Measurements from ENCODE around the gene SPP2.

Gene SPP2, protein sequence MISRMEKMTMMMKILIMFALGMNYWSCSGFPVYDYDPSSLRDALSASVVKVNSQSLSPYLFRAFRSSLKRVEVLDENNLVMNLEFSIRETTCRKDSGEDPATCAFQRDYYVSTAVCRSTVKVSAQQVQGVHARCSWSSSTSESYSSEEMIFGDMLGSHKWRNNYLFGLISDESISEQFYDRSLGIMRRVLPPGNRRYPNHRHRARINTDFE

DNA sequence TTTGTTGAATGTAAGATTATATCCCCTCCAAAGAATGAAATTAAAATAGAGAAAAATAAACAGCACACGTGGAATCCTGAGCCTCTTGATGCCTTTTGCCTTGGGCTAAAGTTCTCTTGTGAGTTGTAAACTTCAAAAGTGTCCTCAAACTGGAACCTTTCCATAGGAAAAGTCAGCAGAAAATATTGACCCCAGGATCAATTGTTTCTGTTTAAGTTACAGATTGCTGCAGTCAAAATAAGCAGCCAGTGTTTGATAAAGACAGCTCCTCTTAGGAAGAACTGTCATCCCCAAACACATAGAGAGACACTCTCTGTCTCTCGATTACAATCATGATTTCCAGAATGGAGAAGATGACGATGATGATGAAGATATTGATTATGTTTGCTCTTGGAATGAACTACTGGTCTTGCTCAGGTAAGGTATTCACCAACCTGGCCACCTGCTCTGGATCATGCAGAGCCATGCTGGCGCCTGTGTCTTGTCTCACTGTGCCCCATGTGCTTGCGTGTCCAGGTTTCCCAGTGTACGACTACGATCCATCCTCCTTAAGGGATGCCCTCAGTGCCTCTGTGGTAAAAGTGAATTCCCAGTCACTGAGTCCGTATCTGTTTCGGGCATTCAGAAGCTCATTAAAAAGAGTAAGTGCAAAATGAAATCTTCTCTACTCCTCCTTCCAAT, at the start of gene SPP2:
TSS of gene SPP2 (plus strand) at position 248 of the 681 bp plus-strand sequence. CDS start at position 333, 85 bp downstream.
- DNase-seq (ENCODE audit: low read depth in 2 of 2, low spot score in 1 of 2) = no peak

- DNase-seq (ENCODE audit: low read depth in 2 of 2, low spot score in 1 of 2) = no peak
Observed at GRCh38 chr2:234001380-234002160, 48.9 kb upstream of the SPP2 start.

DNA sequence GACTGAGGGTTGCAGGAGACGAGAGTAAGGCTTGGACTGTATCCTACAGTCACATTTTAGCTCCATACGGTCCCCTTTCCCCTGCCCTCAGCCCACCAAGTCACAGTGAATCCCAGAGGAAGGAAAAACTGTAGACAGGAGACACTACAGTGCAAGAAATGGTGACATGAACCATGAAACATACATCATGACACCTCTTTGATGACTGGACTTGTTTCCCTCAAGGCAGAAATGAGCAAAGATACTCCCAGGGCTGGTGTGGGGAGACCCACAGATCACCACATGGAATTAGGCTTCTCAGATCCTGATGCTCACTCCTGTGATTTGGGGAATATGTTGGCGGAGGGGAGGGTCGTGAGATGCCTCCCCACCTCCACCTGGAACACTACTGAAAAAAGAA, 48.2 kb upstream of the SPP2 start:
- no peak for DNase-seq (ENCODE audit: low read depth in 2 of 2, low spot score in 1 of 2)

DNA sequence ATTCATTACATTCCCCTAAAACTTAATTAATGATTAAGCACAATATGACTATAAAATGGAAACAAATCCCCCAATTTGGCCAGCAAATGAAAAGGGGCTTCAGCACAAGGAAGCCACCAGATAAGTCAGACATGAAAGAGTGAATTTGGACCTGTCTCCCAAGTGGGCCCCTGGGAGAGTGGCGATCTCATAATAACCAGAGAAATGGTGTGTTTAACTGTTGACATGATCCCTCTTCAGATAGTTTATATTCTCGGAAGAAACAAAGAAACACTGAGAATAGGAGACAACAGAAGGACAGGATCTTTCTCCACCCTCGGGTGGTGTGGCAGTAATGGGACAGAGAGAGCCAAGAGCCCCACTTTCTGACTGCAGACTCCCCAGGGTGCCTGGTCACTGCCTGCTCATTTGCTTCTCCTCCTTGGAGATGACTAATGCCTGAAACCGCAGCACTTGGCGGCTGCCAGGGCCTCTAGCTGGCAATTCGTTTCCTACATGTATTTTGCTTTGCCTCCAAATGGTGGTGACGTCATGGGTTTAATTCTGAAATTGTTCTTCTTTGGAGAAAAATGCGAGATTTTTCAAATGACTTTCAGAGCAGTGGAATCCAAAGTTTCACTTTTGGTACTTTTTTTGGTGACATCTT, 46.4 kb upstream of the SPP2 start:
- no peak for DNase-seq (ENCODE audit: low read depth in 2 of 2, low spot score in 1 of 2)

GRCh38 chr2:234005126-234005525, 45.4 kb upstream of the SPP2 start:
- no peak for DNase-seq (ENCODE audit: low read depth in 2 of 2, low spot score in 1 of 2)

GRCh38 chr2:234006501-234006900, 44.0 kb upstream of the SPP2 start:
- DNase-seq (ENCODE audit: low read depth in 2 of 2, low spot score in 1 of 2) = no peak

- DNase-seq (ENCODE audit: low read depth in 2 of 2, low spot score in 1 of 2) = no peak
Observed at GRCh38 chr2:234014427-234014826, 36.1 kb upstream of the SPP2 start.

GRCh38 chr2:234015861-234016260, 34.6 kb upstream of the SPP2 start:
- no peak for DNase-seq (ENCODE audit: low read depth in 2 of 2, low spot score in 1 of 2)

DNA sequence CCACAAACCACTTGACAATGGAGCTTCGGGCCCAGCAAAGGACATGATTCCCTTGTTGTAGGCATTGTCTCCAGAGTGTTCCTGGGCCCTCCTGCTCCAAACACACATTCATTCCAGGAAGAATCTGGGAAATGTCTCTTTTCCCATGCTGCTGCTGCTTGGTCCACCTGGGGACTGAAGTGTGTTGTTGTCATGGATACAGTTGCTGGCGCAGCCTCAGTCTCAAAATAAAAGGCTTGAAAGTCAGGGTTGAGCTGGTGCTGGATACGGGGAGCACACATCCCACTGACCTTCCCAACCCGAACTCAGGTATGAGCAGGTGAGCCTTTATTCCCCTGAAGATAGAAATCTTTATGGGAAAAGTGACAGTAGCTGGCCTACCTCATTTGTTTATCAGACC, 30.6 kb upstream of the SPP2 start:
- DNase-seq (ENCODE audit: low read depth in 2 of 2, low spot score in 1 of 2) = no peak

GRCh38 chr2:234020332-234020731, 30.2 kb upstream of the SPP2 start:
- no peak for DNase-seq (ENCODE audit: low read depth in 2 of 2, low spot score in 1 of 2)

DNA sequence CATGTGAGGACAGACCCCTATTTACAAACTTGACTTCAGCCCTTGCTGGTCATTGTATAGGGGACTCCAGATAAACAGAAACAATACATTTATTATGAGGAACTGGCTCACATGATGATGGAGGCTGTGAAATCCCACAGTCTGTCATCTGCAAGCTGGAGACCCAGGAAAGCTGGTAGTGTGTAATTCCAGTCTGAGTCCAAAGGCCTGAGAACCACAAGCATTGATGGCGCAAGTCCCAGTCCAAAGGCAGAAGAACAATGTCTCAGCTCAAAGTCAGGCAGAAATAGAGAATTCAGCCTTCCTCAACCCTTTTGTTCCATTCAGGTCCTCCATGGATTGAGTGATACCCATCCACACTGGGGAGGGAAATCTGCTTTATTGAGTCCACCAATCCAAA, 28.1 kb upstream of the SPP2 start:
- DNase-seq (ENCODE audit: low read depth in 2 of 2, low spot score in 1 of 2) = no peak

DNA sequence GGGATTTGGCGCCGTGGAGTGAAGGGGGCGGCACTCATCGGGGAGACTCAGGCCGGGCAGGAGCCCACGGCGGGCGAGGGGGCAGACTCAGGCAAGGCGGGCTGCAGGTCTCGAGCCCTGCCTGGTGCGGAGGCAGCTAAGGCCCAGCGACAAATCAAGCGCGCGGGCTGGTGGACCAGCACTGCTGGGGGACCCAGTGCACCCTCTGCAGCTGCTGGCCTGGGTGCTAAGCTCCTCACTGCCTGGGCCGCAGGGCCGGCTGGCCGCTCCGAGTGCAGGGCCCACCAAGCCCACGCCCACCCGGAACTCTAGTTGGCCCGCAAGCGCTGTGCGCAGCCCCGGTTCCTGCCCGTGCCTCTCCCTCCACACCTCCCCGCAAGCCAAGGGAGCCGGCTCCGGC, 26.2 kb upstream of the SPP2 start:
- DNase-seq (ENCODE audit: low read depth in 2 of 2, low spot score in 1 of 2) = no peak

DNA sequence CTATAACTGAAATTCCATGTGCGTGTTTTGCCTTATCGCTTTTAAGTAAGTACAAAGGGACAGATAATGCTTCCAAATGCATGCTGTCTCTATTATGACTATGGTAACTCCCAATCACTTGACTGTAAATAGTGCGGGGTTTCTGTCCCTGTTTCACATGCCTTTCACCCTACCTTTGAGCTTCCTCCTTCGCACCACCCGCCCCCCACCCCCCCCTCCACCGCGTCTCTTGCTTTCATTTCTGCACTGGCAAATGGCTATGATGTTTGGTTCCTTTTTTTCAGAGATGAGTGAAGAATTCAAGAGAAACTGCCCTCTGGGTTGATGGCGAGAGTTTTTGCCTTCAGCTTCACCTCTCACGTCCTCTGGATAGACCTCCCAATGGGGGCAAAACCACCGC, 25.0 kb upstream of the SPP2 start:
- DNase-seq (ENCODE audit: low read depth in 2 of 2, low spot score in 1 of 2) = no peak

DNA sequence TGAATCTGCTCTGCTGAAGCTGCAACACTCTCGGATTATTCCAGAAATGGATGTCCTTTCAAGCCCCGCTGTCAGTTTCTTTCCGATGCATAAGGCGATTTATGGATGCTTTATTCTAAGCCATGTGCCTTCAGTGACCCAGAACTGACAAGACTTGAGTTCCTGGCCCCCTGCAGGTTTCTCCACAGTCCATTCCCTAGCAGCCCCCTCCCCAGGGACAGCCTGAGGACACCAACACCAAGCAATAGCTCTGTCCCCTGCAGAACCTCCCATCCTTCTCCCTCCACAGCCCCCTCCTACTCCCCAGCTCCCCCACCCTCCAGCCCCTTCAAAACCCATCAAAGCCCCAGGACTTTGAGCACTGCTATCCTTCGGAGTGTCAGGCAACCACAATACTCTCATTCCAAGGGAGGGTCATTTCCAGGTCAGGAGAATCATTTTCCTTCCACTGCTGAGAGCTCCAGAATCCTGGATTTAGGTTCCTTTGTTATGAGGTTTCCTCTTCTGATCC, 24.6 kb upstream of the SPP2 start:
- no peak for DNase-seq (ENCODE audit: low read depth in 2 of 2, low spot score in 1 of 2)

DNA sequence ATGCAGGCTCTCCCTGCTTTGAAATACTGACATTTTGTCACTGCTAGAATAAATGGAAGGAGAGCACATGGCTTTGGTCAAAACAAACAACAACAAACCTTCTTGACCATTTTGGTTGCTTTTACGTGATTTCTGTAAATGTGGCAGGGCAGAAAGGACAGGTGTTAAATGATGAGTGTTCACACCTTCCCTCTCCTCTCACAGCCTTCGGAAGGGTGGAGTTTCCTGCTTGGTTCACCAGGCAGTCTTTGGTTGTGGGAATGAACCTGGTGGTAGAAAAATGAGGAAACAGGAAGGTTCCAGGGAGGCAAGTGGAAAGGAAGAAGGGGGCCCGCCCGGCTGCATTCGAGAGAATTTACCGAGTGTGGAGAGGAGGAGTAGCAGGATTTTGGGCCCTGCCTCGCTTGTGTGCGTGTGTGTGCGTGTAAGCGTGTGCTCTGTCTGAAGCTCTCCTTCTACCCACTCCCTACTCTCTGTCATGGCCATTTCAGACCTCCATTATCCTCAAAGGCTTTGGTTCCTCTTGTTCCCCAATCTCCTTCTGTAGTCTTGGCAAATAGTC, 23.7 kb upstream of the SPP2 start:
- no peak for DNase-seq (ENCODE audit: low read depth in 2 of 2, low spot score in 1 of 2)

- DNase-seq (ENCODE audit: low read depth in 2 of 2, low spot score in 1 of 2) = no peak
Observed at GRCh38 chr2:234027641-234028040, 22.9 kb upstream of the SPP2 start.

- no peak for DNase-seq (ENCODE audit: low read depth in 2 of 2, low spot score in 1 of 2)
Observed at GRCh38 chr2:234029150-234029733, 21.3 kb upstream of the SPP2 start.

- no peak for DNase-seq (ENCODE audit: low read depth in 2 of 2, low spot score in 1 of 2)
Observed at GRCh38 chr2:234031207-234031606, 19.3 kb upstream of the SPP2 start.

GRCh38 chr2:234032279-234032856, 18.1 kb upstream of the SPP2 start:
- DNase-seq (ENCODE audit: low read depth in 2 of 2, low spot score in 1 of 2) = no peak

DNA sequence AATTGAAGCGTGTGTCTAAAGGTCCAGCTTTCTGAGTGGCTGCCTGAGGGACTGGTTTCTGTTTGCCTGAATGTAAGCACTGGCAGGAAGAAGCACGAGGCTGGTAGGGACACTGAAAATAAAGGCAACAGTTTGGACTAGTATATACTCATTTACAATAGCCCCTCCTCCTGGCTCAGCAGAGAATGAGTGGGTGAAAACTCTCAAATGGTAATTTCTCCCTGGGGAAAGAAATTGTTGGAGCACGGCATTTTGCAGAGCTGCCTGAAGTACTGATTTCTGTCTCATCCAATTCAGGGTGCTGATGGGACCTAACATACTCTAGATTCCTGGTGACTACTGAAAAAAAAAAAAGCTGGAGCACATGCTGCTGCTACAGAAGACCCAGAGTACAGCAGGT, 17.3 kb upstream of the SPP2 start:
- no peak for DNase-seq (ENCODE audit: low read depth in 2 of 2, low spot score in 1 of 2)

GRCh38 chr2:234033885-234034284, 16.6 kb upstream of the SPP2 start:
- no peak for DNase-seq (ENCODE audit: low read depth in 2 of 2, low spot score in 1 of 2)

Data from stimulated activated CD8-positive, alpha-beta memory T cell treated with anti-CD3 and anti-CD28 coated beads, Interleukin-4, amount 100 ng/mL, for 1 hour (primary cell).